HCEC 1CT (cell line): Measurements from ENCODE around the gene ASXL1.
"Not testable (repeated sequence)": the region's sequence is repeated elsewhere in the genome, so short reads cannot be mapped to it uniquely, and the experiment has no call there.

Experiments used
- DNase-seq: peaks from one replicate; pipeline ENCODE4 v3.0.0-alpha.2; 2017

Gene ASXL1

GRCh38 chr20:32357869-32358631 is at the start of gene ASXL1:
Gene ASXL1, plus strand, starts transcription at chr20:32358331. Its CDS starts 445 bp downstream, at chr20:32358776.
- DNase-seq, result peak; percentile 97

GRCh38 chr20:32312718-32313424 is 45.3 kb upstream of the ASXL1 start:
- no peak for DNase-seq

- no peak for DNase-seq
These were observed 43.4 kb upstream of the ASXL1 start for GRCh38 chr20:32314768-32315167.

- no peak for DNase-seq
These were observed 42.7 kb upstream of the ASXL1 start for GRCh38 chr20:32315399-32315798.

GRCh38 chr20:32315891-32316290 is 42.2 kb upstream of the ASXL1 start:
- no peak for DNase-seq

GRCh38 chr20:32316667-32317066 is 41.5 kb upstream of the ASXL1 start:
- DNase-seq, result no peak

GRCh38 chr20:32319100-32319499 is 39.0 kb upstream of the ASXL1 start:
- DNase-seq, result no peak

- DNase-seq, result no peak
These were observed 37.8 kb upstream of the ASXL1 start for GRCh38 chr20:32320305-32320704.

- no peak for DNase-seq
These were observed 36.7 kb upstream of the ASXL1 start for GRCh38 chr20:32321390-32321789.

- DNase-seq, result not testable (repeated sequence)
These were observed 35.9 kb upstream of the ASXL1 start for GRCh38 chr20:32322260-32322659.

- not testable (repeated sequence) for DNase-seq
These were observed 34.4 kb upstream of the ASXL1 start for GRCh38 chr20:32323761-32324160.

GRCh38 chr20:32325706-32326503 is 32.2 kb upstream of the ASXL1 start:
- DNase-seq, result peak; percentile 81

GRCh38 chr20:32326504-32326845 is 31.7 kb upstream of the ASXL1 start:
- DNase-seq, result peak; percentile 7

GRCh38 chr20:32327087-32327681 is 30.9 kb upstream of the ASXL1 start:
- peak; percentile 58 for DNase-seq

GRCh38 chr20:32329817-32330554 is 28.1 kb upstream of the ASXL1 start:
- DNase-seq, result no peak

GRCh38 chr20:32330555-32330897 is 27.6 kb upstream of the ASXL1 start:
- DNase-seq, result no peak

GRCh38 chr20:32332614-32333013 is 25.5 kb upstream of the ASXL1 start:
- DNase-seq, result peak; percentile 35

- no peak for DNase-seq
These were observed 24.7 kb upstream of the ASXL1 start for GRCh38 chr20:32333181-32333987.

- DNase-seq, result no peak
These were observed 23.9 kb upstream of the ASXL1 start for GRCh38 chr20:32333988-32334885.

GRCh38 chr20:32336918-32337347 is 21.2 kb upstream of the ASXL1 start:
- DNase-seq, result peak; percentile 53
